Measurements from ENCODE around the gene AP5S1. TPM values are rescaled to one million over a fixed set of nuclear protein-coding genes. Genes with fewer than 3 reads are reported as not detected.

The AP5S1 gene
- total RNA-seq, 1 donor from 2014 or later = 11.1 TPM

DNA sequence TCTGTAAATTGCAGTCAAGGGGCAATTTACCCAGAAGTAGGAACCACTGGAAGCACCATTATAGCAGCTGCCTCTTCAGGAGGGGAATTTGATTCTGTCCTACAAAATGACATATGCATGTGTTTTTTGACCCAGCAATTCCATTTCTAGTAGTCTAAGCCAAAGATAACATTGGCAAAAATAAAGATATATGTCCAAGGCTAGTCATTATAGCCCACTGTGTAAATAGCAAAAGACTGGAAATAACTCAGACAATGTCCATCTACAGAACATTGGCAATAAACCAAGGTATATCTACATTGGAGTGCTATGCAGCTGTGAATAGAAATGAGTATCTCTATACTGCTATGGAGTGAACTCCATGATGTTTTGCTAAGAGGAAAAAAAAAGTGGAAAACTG lies 56.3 kb downstream of the AP5S1 start:
- ATAC-seq (no peak), DNase-seq (no peak)
- intact Hi-C loops (cut with DNase I) = no loop called here
- no peaks in the 10 kb centered on the region for H3K9me3 ChIP-seq
- H3K4me1 ChIP-seq = no peaks in the 10 kb centered on the region
- H3K4me3 ChIP-seq = no peak overlapping the region
- TF ChIP-seq, protein P1, sequence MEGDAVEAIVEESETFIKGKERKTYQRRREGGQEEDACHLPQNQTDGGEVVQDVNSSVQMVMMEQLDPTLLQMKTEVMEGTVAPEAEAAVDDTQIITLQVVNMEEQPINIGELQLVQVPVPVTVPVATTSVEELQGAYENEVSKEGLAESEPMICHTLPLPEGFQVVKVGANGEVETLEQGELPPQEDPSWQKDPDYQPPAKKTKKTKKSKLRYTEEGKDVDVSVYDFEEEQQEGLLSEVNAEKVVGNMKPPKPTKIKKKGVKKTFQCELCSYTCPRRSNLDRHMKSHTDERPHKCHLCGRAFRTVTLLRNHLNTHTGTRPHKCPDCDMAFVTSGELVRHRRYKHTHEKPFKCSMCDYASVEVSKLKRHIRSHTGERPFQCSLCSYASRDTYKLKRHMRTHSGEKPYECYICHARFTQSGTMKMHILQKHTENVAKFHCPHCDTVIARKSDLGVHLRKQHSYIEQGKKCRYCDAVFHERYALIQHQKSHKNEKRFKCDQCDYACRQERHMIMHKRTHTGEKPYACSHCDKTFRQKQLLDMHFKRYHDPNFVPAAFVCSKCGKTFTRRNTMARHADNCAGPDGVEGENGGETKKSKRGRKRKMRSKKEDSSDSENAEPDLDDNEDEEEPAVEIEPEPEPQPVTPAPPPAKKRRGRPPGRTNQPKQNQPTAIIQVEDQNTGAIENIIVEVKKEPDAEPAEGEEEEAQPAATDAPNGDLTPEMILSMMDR (IDR thresholded peaks at IDR 0.05) = no peak
- no peaks in the 10 kb centered on the region for H3K27me3 ChIP-seq (ENCODE audit: low read depth)
- H3K36me3 ChIP-seq = peaks cover 31% of the 10 kb centered on the region
- no peak overlapping the region for H3K27ac ChIP-seq

Other genes with a start within 250 kb of the AP5S1 start
- gene GFRA4, start 157.1 kb upstream of the AP5S1 start, total RNA-seq = not detected
- 11.7 TPM for gene ADAM33, start 138.5 kb upstream of the AP5S1 start, total RNA-seq
- gene SIGLEC1, start 107.9 kb upstream of the AP5S1 start, total RNA-seq = 114 TPM
- gene HSPA12B, start 87.9 kb upstream of the AP5S1 start, total RNA-seq = 36.9 TPM
- gene ADISSP, start 52.8 kb upstream of the AP5S1 start, total RNA-seq = 33.2 TPM
- gene SPEF1, start 39.1 kb upstream of the AP5S1 start, total RNA-seq = 3.9 TPM
- 76.2 TPM for gene CENPB, start 33.8 kb upstream of the AP5S1 start, total RNA-seq
- 97.7 TPM for gene CDC25B, start 24.2 kb upstream of the AP5S1 start, total RNA-seq
- 42.9 TPM for gene MAVS, start 26.3 kb downstream of the AP5S1 start, total RNA-seq
- 39.1 TPM for gene PANK2, start 68.8 kb downstream of the AP5S1 start, total RNA-seq
- 25.1 TPM for gene RNF24, start 195.0 kb downstream of the AP5S1 start, total RNA-seq

Measured in lower lobe of right lung (tissue), 2 donors.